Measurements from ENCODE around the gene CIC. TPM values are rescaled to one million over a fixed set of nuclear protein-coding genes. Genes with fewer than 3 reads are reported as not detected.

The CIC gene
- total and polyA plus RNA-seq, 9 of the 15 experiments (the other 6 are each of a cell fraction or from before 2014, with no cell fraction given) = 0.07 to 44.7 (median 8.6) TPM

DNA sequence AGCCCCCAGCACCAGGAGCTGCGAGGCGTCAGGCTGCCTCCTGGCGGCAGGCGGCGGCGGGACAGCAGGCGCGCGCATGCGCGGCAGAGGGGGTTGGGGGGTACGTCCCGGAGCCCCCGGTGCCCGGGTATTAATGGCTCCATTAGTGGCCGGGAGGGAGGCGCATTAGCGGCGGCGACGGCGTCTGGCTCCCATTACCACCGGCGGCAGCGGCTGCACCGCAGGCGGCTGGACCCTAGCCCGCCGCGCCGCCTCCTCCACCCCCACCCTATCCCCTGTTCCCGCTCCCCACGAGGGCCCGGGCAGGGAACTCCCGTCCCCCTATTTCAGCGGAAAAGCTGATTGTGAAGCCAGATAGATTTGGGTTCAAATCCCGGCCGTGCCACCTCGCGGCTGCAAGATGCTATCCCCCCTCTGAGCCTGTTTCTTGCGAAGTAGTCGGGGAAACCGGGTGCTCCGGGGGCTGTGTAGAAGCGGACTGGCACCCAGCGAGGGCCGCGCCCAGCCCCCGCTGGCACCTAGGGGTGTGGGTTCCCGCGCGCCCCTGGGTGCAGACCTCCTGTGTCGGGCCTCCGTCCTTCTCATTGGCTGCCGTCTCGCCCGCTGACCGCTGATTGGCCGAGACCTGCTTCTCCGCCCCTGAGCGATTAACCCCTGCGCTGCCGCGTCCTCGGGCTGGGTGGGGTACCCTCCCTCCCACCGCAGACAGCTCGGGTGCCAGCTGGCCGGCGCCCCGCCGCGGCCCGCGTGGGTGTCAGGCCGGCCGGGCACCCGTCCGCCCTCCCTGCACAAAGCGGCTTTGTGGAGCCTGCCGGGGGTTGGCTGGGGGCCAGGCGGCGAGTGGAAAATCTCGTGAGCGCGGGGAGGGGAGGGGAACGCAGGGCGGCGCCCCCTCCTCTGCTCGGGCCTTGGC, 11.1 kb downstream of the CIC start (continued):
- TF ChIP-seq, protein P1, sequence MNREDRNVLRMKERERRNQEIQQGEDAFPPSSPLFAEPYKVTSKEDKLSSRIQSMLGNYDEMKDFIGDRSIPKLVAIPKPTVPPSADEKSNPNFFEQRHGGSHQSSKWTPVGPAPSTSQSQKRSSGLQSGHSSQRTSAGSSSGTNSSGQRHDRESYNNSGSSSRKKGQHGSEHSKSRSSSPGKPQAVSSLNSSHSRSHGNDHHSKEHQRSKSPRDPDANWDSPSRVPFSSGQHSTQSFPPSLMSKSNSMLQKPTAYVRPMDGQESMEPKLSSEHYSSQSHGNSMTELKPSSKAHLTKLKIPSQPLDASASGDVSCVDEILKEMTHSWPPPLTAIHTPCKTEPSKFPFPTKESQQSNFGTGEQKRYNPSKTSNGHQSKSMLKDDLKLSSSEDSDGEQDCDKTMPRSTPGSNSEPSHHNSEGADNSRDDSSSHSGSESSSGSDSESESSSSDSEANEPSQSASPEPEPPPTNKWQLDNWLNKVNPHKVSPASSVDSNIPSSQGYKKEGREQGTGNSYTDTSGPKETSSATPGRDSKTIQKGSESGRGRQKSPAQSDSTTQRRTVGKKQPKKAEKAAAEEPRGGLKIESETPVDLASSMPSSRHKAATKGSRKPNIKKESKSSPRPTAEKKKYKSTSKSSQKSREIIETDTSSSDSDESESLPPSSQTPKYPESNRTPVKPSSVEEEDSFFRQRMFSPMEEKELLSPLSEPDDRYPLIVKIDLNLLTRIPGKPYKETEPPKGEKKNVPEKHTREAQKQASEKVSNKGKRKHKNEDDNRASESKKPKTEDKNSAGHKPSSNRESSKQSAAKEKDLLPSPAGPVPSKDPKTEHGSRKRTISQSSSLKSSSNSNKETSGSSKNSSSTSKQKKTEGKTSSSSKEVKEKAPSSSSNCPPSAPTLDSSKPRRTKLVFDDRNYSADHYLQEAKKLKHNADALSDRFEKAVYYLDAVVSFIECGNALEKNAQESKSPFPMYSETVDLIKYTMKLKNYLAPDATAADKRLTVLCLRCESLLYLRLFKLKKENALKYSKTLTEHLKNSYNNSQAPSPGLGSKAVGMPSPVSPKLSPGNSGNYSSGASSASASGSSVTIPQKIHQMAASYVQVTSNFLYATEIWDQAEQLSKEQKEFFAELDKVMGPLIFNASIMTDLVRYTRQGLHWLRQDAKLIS (CRISPR knock-in tag; IDR thresholded peaks at IDR 0.05) = 0 out of 2 replicates have a peak, but pooled peaks have one; percentile 58
- TF ChIP-seq, protein P2, sequence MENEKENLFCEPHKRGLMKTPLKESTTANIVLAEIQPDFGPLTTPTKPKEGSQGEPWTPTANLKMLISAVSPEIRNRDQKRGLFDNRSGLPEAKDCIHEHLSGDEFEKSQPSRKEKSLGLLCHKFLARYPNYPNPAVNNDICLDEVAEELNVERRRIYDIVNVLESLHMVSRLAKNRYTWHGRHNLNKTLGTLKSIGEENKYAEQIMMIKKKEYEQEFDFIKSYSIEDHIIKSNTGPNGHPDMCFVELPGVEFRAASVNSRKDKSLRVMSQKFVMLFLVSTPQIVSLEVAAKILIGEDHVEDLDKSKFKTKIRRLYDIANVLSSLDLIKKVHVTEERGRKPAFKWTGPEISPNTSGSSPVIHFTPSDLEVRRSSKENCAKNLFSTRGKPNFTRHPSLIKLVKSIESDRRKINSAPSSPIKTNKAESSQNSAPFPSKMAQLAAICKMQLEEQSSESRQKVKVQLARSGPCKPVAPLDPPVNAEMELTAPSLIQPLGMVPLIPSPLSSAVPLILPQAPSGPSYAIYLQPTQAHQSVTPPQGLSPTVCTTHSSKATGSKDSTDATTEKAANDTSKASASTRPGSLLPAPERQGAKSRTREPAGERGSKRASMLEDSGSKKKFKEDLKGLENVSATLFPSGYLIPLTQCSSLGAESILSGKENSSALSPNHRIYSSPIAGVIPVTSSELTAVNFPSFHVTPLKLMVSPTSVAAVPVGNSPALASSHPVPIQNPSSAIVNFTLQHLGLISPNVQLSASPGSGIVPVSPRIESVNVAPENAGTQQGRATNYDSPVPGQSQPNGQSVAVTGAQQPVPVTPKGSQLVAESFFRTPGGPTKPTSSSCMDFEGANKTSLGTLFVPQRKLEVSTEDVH (IDR thresholded peaks at IDR 0.05; ENCODE audit: low read depth, partially characterized antibody) = peak; percentile 71
- TF ChIP-seq HNRNPLL (IDR thresholded peaks at IDR 0.05; ENCODE audit: low read depth, low read length, poor library complexity, severe bottlenecking) (no peak), ZNF134 (CRISPR knock-in tag; conservative IDR thresholded peaks at IDR 0.05) (no peak), ZNF263 (CRISPR knock-in tag; IDR thresholded peaks at IDR 0.05; ENCODE audit: borderline replicate concordance) (0 out of 2 replicates have a peak, but pooled peaks have one; percentile 30), RBBP5 (IDR thresholded peaks at IDR 0.05; ENCODE audit: borderline replicate concordance, insufficient read depth, low read length, poor library complexity, severe bottlenecking) (peak; percentile 38), TBP (optimal IDR thresholded peaks at IDR 0.05; ENCODE audit: low read depth, low read length) (peak; percentile 61), ASH1L (IDR thresholded peaks at IDR 0.05; ENCODE audit: borderline replicate concordance, low read depth, partially characterized antibody) (peak; percentile 79), SAP30 (IDR thresholded peaks at IDR 0.05; ENCODE audit: borderline replicate concordance, insufficient read depth, low read depth, low read length, poor library complexity, severe bottlenecking) (peak; percentile 54), TAF1 (IDR thresholded peaks at IDR 0.05; ENCODE audit: control insufficient read depth, extremely low read depth, insufficient read depth, low read length, severe bottlenecking) (peak; percentile 37), TEAD2 (tag; IDR thresholded peaks at IDR 0.05) (no peak), TOE1 (IDR thresholded peaks at IDR 0.05; ENCODE audit: borderline replicate concordance) (peak; percentile 62; the same call in 1 of the 2 replicates), TOE1 (CRISPR knock-in tag; IDR thresholded peaks at IDR 0.05; ENCODE audit: borderline replicate concordance, low read depth) (no peak), FOXM1 (IDR thresholded peaks at IDR 0.05; ENCODE audit: low read depth) (no peak), FOXM1 (CRISPR knock-in tag; IDR thresholded peaks at IDR 0.05; ENCODE audit: low read depth) (no peak)
- TF ChIP-seq, protein P3, sequence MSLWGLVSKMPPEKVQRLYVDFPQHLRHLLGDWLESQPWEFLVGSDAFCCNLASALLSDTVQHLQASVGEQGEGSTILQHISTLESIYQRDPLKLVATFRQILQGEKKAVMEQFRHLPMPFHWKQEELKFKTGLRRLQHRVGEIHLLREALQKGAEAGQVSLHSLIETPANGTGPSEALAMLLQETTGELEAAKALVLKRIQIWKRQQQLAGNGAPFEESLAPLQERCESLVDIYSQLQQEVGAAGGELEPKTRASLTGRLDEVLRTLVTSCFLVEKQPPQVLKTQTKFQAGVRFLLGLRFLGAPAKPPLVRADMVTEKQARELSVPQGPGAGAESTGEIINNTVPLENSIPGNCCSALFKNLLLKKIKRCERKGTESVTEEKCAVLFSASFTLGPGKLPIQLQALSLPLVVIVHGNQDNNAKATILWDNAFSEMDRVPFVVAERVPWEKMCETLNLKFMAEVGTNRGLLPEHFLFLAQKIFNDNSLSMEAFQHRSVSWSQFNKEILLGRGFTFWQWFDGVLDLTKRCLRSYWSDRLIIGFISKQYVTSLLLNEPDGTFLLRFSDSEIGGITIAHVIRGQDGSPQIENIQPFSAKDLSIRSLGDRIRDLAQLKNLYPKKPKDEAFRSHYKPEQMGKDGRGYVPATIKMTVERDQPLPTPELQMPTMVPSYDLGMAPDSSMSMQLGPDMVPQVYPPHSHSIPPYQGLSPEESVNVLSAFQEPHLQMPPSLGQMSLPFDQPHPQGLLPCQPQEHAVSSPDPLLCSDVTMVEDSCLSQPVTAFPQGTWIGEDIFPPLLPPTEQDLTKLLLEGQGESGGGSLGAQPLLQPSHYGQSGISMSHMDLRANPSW (CRISPR knock-in tag; IDR thresholded peaks at IDR 0.05) = no peak
